H9 (cell line): Measurements from ENCODE around the gene MUCL3. TPM values are rescaled to one million over a fixed set of nuclear protein-coding genes. Genes with fewer than 3 reads are reported as not detected.

Experiments used
- DNase-seq: peaks from one replicate; pipeline ENCODE4 v3.0.0-alpha.2; 2017
- H2AFZ ChIP-seq: one replicate; pipeline ENCODE4 v1.6.1; 2013; ENCODE audit warnings: mild to moderate bottlenecking, low read length, control low read depth, moderate library complexity
- H2AK5ac ChIP-seq: 2 replicates; pipeline ENCODE4 v1.6.1; 2013; ENCODE audit warnings: low read length, control low read depth, mixed read lengths; ENCODE audit not compliant: insufficient read length
- H2BK120ac ChIP-seq: one replicate; pipeline ENCODE4 v1.6.1; 2013; ENCODE audit warnings: low read depth, mild to moderate bottlenecking, low read length, control low read depth, inconsistent platforms; ENCODE audit not compliant: poor library complexity, severe bottlenecking
- H2BK12ac ChIP-seq: 2 replicates; pipeline ENCODE4 v1.6.1; 2013; ENCODE audit warnings: low read length, control low read depth, mixed read lengths, low read depth; ENCODE audit not compliant: insufficient read length
- H2BK15ac ChIP-seq: 2 replicates; pipeline ENCODE4 v1.6.1; 2013; ENCODE audit warnings: low read depth, low read length, control low read depth
- H2BK20ac ChIP-seq: one replicate; pipeline ENCODE4 v1.6.1; 2013; ENCODE audit warnings: low read depth, mild to moderate bottlenecking, low read length, control low read depth, inconsistent platforms; ENCODE audit not compliant: poor library complexity, severe bottlenecking
- H2BK5ac ChIP-seq: 2 replicates; pipeline ENCODE4 v1.6.1; 2013; ENCODE audit warnings: low read length, control low read depth, mixed read lengths; ENCODE audit not compliant: insufficient read length
- H3K14ac ChIP-seq: 2 replicates; pipeline ENCODE4 v1.6.1; 2013; ENCODE audit warnings: low read length, control low read depth; ENCODE audit not compliant: insufficient read depth
- H3K18ac ChIP-seq: 2 replicates; pipeline ENCODE4 v1.6.1; 2013; ENCODE audit warnings: low read depth, mild to moderate bottlenecking, mixed read lengths, low read length, control low read depth; ENCODE audit not compliant: insufficient read length
- H3K23ac ChIP-seq: 2 replicates; pipeline ENCODE4 v1.6.1; 2013; ENCODE audit warnings: low read length, control low read depth, mixed read lengths, low read depth; ENCODE audit not compliant: insufficient read length
- H3K23me2 ChIP-seq: 2 replicates; pipeline ENCODE4 v1.6.1; 2013; ENCODE audit warnings: low read depth, mild to moderate bottlenecking, mixed read lengths, low read length, control low read depth; ENCODE audit not compliant: insufficient read length, poor library complexity, severe bottlenecking
- H3K27ac ChIP-seq: 2 replicates; pipeline ENCODE4 v1.5.1; 2013; ENCODE audit warnings: low read length, control low read depth, mixed read lengths, low read depth; ENCODE audit not compliant: insufficient read length
- H3K27me3 ChIP-seq: 2 replicates; pipeline ENCODE4 v1.6.1; 2013; ENCODE audit warnings: low read length, control low read depth, inconsistent platforms; ENCODE audit not compliant: insufficient read depth
- H3K4ac ChIP-seq: 2 replicates; pipeline ENCODE4 v1.6.1; 2013; ENCODE audit warnings: low read depth, mild to moderate bottlenecking, control low read depth, inconsistent platforms, low read length, moderate library complexity
- H3K4me1 ChIP-seq: 2 replicates; pipeline ENCODE4 v1.6.1; 2013; ENCODE audit warnings: low read length, control low read depth, inconsistent platforms; ENCODE audit not compliant: insufficient read depth
- H3K4me2 ChIP-seq: 2 replicates; pipeline ENCODE4 v1.6.1; 2013; ENCODE audit warnings: low read length, control low read depth, mixed read lengths; ENCODE audit not compliant: insufficient read length, insufficient read depth
- H3K56ac ChIP-seq: 2 replicates; pipeline ENCODE4 v1.6.1; 2013; ENCODE audit warnings: low read depth, mild to moderate bottlenecking, mixed read lengths, low read length, control low read depth; ENCODE audit not compliant: insufficient read length
- H3K79me1 ChIP-seq: 2 replicates; pipeline ENCODE4 v1.6.1; 2013; ENCODE audit warnings: low read depth, mild to moderate bottlenecking, moderate library complexity, low read length, control low read depth, inconsistent platforms; ENCODE audit not compliant: insufficient read depth, poor library complexity, severe bottlenecking
- H3K79me2 ChIP-seq: 2 replicates; pipeline ENCODE4 v1.6.1; 2013; ENCODE audit warnings: low read length, control low read depth, inconsistent platforms; ENCODE audit not compliant: insufficient read depth
- H3K9ac ChIP-seq: 2 replicates; pipeline ENCODE4 v1.6.1; 2013; ENCODE audit warnings: low read length, control low read depth, mixed read lengths; ENCODE audit not compliant: insufficient read length; ENCODE audit errors: extremely low read depth
- H3K9me3 ChIP-seq: one replicate; pipeline ENCODE4 v1.6.1; 2013; ENCODE audit warnings: low read depth, low read length, inconsistent platforms; ENCODE audit not compliant: control insufficient read depth
- H3T11ph ChIP-seq: one replicate; pipeline ENCODE4 v1.6.1; 2013; ENCODE audit warnings: mild to moderate bottlenecking, low read length, control low read depth, inconsistent platforms
- H4K20me1 ChIP-seq: one replicate; pipeline ENCODE4 v1.6.1; 2013; ENCODE audit not compliant: control insufficient read depth, insufficient read length, insufficient read depth
- H4K5ac ChIP-seq: 2 replicates; pipeline ENCODE4 v1.6.1; 2013; ENCODE audit warnings: low read depth, mild to moderate bottlenecking, mixed read lengths, low read length, control low read depth; ENCODE audit not compliant: insufficient read length
- H4K8ac ChIP-seq: replicated peaks from 2 replicates; pipeline ENCODE4 v1.6.1; 2013; ENCODE audit warnings: low read length, control low read depth, mixed read lengths, low read depth; ENCODE audit not compliant: insufficient read length
- H4K91ac ChIP-seq: 2 replicates; pipeline ENCODE4 v1.6.1; 2013; ENCODE audit warnings: low read depth, mild to moderate bottlenecking, moderate library complexity, mixed read lengths, low read length, control low read depth; ENCODE audit not compliant: insufficient read length
- H3K27ac Mint-ChIP-seq, 3 experiments: 2 replicates in 2 of 3; 3 replicates in 1 of 3; pipeline ENCODE4 v1.8.0; 2020 to 2021; ENCODE audit warnings: mixed read lengths in 3 of 3, mild to moderate bottlenecking in 1 of 3, moderate library complexity in 1 of 3
- H3K27me3 Mint-ChIP-seq: 2 replicates; pipeline ENCODE4 v1.8.0; 2021; ENCODE audit warnings: low read depth, mild to moderate bottlenecking, moderate library complexity, mixed read lengths
- H3K36me3 Mint-ChIP-seq, 3 experiments: 2 replicates in 2 of 3; 3 replicates in 1 of 3; pipeline ENCODE4 v1.8.0; 2020 to 2021; ENCODE audit warnings: low read depth in 3 of 3, mixed read lengths in 3 of 3; ENCODE audit not compliant: insufficient read depth in 1 of 3
- H3K4me1 Mint-ChIP-seq, 2 experiments: 2 replicates each; pipeline ENCODE4 v1.8.0; 2020; ENCODE audit warnings: mixed read lengths in 2 of 2
- H3K4me3 Mint-ChIP-seq, 2 experiments: 2 replicates in 1 of 2; 3 replicates in 1 of 2; pipeline ENCODE4 v1.8.0; 2020 to 2021; ENCODE audit warnings: mild to moderate bottlenecking in 2 of 2, mixed read lengths in 2 of 2, moderate library complexity in 1 of 2
- H3K9me3 Mint-ChIP-seq, 2 experiments: 2 replicates in 1 of 2; 3 replicates in 1 of 2; pipeline ENCODE4 v1.8.0; 2020; ENCODE audit warnings: mild to moderate bottlenecking in 2 of 2, mixed read lengths in 2 of 2, moderate library complexity in 1 of 2
- CTCF ChIP-seq: fragments of 200-600 bp; sonication (generic); conservative IDR thresholded peaks from 3 replicates; pipeline ENCODE4 v1.8.0; 2021; ENCODE audit warnings: antibody characterized with exemption, mild to moderate bottlenecking
- WGBS: extraction: QIAGEN DNeasy Blood & Tissue Kit; methylation state at CpG from one replicate; pipeline ENCODE4 v1.1.7; 2013; ENCODE audit warnings: missing lambda C conversion rate, low lambda C conversion rate, mixed read lengths; ENCODE audit not compliant: insufficient read length; ENCODE audit errors: extremely low coverage; 5-methylcytosine and 5-hydroxymethylcytosine counted together
- total RNA-seq: library from RNA; stranded (reverse); gene quantifications from 2 replicates; pipeline ENCODE4 v1.2.1, GENCODE V29; 2021

MUCL3 gene
- total RNA-seq, 1 experiment from 2014 or later = 0.15 TPM

GRCh38 chr6:30981942-30982772, 41.4 kb downstream of the MUCL3 start:
- Mint-ChIP-seq H3K27ac (peak overlapping the region in 1 of 3 experiments; percentile 76; a peak in 3 of 7 replicates), H3K9me3 (no peaks in the 10 kb centered on the region), H3K27me3 (peaks cover 7% of the 10 kb centered on the region), H3K4me1 (peaks cover 17 to 20% of the 10 kb centered on the region in 2 experiments), H3K4me3 (peak overlapping the region; percentile 51 to 68), H3K36me3 (no peaks in the 10 kb centered on the region)
- Histone ChIP-seq H2BK12ac (no peak overlapping the region), H3K27ac (no peak overlapping the region), H2BK5ac (no peak overlapping the region), H3K4me2 (peak overlapping the region; percentile 35), H3K18ac (no peak overlapping the region), H3K9ac (no peak overlapping the region), H3K79me2 (no peaks in the 10 kb centered on the region), H2BK20ac (no peak overlapping the region), H3K79me1 (no peaks in the 10 kb centered on the region), H4K20me1 (no peaks in the 10 kb centered on the region), H4K8ac (no peak overlapping the region), H3K14ac (no peak overlapping the region), H2BK120ac (no peak overlapping the region), H3T11ph (no peak overlapping the region), H2BK15ac (no peak overlapping the region), H3K27me3 (no peaks in the 10 kb centered on the region), H3K56ac (no peak overlapping the region), H4K91ac (no peak overlapping the region), H3K9me3 (no peaks in the 10 kb centered on the region), H4K5ac (no peak overlapping the region), H3K23ac (no peak overlapping the region), H3K4ac (no peak overlapping the region), H3K23me2 (no peaks in the 10 kb centered on the region), H2AFZ (peak overlapping the region; percentile 96), H2AK5ac (no peak overlapping the region), H3K4me1 (no peaks in the 10 kb centered on the region)
- peak; percentile 63 for TF ChIP-seq CTCF
- DNase-seq = peak; percentile 85
- WGBS = no CpG with 5 or more reads among the region's 13 CpGs
